ENCODE data around the gene RPS6KA2. TPM values are rescaled to one million over a fixed set of nuclear protein-coding genes. Genes with fewer than 3 reads are reported as not detected.

Gene RPS6KA2
- total RNA-seq, 1 donor from 2014 or later, result 124 TPM

DNA sequence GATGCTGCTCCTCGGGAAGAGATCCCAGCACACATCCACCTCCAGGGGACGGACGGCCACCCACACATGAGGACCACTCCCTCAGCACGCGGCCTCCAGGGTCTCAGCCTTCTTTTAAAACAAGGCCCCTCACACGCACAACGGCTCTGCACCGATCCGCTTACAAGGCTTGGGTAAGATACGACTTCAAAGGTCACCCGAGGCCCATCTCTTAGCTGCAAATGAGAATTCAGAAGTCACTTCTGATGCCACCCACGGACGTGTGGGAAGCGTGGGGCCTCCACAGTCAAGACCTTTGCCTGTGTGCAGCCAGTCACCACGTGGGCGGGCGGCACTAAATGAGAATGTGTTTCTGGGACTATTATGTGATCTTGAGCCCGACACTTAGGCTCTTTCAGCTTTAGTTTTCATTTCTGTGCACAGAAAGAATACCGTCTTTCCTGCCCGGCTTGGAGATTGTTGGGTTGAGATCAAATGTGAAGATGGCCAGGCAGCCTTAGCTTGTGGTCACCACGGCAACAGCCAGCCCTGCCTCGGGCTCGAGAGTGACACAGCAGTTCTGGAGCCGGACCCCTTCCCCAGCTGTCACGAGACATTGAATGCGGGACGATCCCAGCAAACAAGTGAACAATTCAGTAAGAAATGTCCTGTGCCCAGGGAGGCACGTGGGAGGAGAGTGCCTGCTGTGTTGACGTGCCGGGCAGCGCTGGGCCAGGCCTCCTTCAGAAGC lies 132.1 kb downstream of the RPS6KA2 start:
- no peak for DNase-seq (ENCODE audit: low spot score)
- H3K4me3 Mint-ChIP-seq (ENCODE audit: unreplicated experiment), result no peak overlapping the region
- H3K27ac Mint-ChIP-seq (ENCODE audit: unreplicated experiment), result peak overlapping the region; percentile 17

DNA sequence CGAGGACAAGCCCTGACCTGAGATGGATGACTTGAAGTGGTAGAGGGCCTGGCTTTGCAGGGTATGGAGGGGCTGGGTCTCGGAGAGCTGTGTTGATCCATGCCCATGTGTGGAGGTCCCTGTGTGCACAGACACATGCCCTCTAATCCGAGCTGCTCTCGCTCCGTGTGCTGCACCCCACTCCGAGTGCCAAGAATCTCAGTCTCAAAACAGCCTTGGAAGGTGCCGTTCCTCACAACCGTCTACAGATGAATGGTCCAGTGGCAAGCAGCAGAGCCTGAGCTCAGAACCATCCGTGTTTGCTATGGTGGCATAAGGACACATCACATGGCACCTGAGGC lies 133.0 kb downstream of the RPS6KA2 start:
- TF ChIP-seq, protein P1, sequence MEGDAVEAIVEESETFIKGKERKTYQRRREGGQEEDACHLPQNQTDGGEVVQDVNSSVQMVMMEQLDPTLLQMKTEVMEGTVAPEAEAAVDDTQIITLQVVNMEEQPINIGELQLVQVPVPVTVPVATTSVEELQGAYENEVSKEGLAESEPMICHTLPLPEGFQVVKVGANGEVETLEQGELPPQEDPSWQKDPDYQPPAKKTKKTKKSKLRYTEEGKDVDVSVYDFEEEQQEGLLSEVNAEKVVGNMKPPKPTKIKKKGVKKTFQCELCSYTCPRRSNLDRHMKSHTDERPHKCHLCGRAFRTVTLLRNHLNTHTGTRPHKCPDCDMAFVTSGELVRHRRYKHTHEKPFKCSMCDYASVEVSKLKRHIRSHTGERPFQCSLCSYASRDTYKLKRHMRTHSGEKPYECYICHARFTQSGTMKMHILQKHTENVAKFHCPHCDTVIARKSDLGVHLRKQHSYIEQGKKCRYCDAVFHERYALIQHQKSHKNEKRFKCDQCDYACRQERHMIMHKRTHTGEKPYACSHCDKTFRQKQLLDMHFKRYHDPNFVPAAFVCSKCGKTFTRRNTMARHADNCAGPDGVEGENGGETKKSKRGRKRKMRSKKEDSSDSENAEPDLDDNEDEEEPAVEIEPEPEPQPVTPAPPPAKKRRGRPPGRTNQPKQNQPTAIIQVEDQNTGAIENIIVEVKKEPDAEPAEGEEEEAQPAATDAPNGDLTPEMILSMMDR (IDR thresholded peaks at IDR 0.05), result no peak
- no peak for DNase-seq (ENCODE audit: low spot score)
- no peak overlapping the region for H3K4me3 Mint-ChIP-seq (ENCODE audit: unreplicated experiment)
- peaks cover 39% of the 10 kb centered on the region for H3K36me3 Mint-ChIP-seq (ENCODE audit: low read depth)
- H3K4me1 Mint-ChIP-seq (ENCODE audit: low read depth), result peaks cover 14% of the 10 kb centered on the region
- no peaks in the 10 kb centered on the region for H3K27me3 Mint-ChIP-seq (ENCODE audit: low read depth)
- H3K27ac Mint-ChIP-seq (ENCODE audit: unreplicated experiment), result no peak overlapping the region
- H3K9me3 Mint-ChIP-seq (ENCODE audit: low read depth), result no peaks in the 10 kb centered on the region

More for the DNA sequence above, 132.1 kb downstream of the RPS6KA2 start:
- Mint-ChIP-seq H3K4me1 (ENCODE audit: low read depth) (peaks cover 14% of the 10 kb centered on the region), H3K9me3 (ENCODE audit: low read depth) (no peaks in the 10 kb centered on the region), H3K27me3 (ENCODE audit: low read depth) (no peaks in the 10 kb centered on the region), H3K36me3 (ENCODE audit: low read depth) (peaks cover 44% of the 10 kb centered on the region)
- TF ChIP-seq, protein P1 (IDR thresholded peaks at IDR 0.05), result no peak

GRCh38 chr6:166493427-166494100 lies 133.5 kb downstream of the RPS6KA2 start:
- no peak overlapping the region for H3K4me3 Mint-ChIP-seq (ENCODE audit: unreplicated experiment)

DNA sequence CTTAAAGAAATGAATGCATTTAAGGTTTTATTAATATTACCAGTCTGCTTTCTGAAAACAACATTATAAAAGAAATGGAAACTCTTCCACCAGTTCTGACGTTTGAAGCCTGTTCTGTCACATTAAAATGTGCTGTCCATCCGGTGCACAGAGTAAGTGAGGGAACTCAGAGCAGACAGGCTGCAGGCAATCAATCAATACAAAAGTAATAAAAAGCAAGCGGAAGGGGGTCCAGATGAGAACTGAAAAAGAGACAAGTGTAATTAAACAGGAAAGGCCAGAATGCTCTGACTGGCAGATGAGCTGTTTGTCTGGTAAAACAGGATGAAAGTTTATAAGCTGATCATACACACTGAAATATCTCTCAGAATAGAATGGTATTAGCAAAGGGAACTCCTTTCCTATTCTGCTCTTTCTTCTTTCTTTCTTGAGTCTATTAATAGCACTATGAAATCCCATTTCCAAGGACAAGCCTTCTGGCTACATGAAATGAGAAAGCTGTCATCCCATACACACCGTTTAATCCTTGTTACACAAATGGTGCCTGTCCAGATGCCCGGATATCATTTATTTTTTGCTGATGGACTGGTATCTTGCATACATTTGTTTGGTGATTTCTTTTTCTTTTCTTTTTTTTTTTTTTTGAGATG lies 134.8 kb downstream of the RPS6KA2 start:
- no peak overlapping the region for H3K4me3 Mint-ChIP-seq (ENCODE audit: unreplicated experiment)
- peaks cover 41% of the 10 kb centered on the region for H3K36me3 Mint-ChIP-seq (ENCODE audit: low read depth)
- H3K27ac Mint-ChIP-seq (ENCODE audit: unreplicated experiment), result peak overlapping the region; percentile 49
- TF ChIP-seq, protein P1 (IDR thresholded peaks at IDR 0.05), result no peak
- H3K4me1 Mint-ChIP-seq (ENCODE audit: low read depth), result peaks cover 30% of the 10 kb centered on the region
- no peak for DNase-seq (ENCODE audit: low spot score)
- H3K27me3 Mint-ChIP-seq (ENCODE audit: low read depth), result no peaks in the 10 kb centered on the region
- no peaks in the 10 kb centered on the region for H3K9me3 Mint-ChIP-seq (ENCODE audit: low read depth)

More at GRCh38 chr6:166493427-166494100, 133.5 kb downstream of the RPS6KA2 start:
- Mint-ChIP-seq H3K27ac (ENCODE audit: unreplicated experiment) (no peak overlapping the region), H3K4me1 (ENCODE audit: low read depth) (peaks cover 17% of the 10 kb centered on the region), H3K9me3 (ENCODE audit: low read depth) (no peaks in the 10 kb centered on the region), H3K27me3 (ENCODE audit: low read depth) (no peaks in the 10 kb centered on the region), H3K36me3 (ENCODE audit: low read depth) (peaks cover 35% of the 10 kb centered on the region)
- TF ChIP-seq, protein P1 (IDR thresholded peaks at IDR 0.05), result no peak
- no peak for DNase-seq (ENCODE audit: low spot score)
